Fibroblast of upper back skin (primary cell): ENCODE results near the gene EXOSC7.

ENCODE experiments used
- DNase-seq: peaks from one replicate; pipeline ENCODE4 v3.0.0-alpha.2; 2013

The EXOSC7 gene

GRCh38 chr3:45060165-45060892, 84.3 kb downstream of the EXOSC7 start:
- DNase-seq, result peak; percentile 37
